Suppressor macrophage treated with lipopolysaccharide for 4 hours (primary cell): ENCODE measurements around the gene CLCN7.

Source experiments
- DNase-seq: peaks from one replicate; pipeline ENCODE4 v3.0.0-alpha.2; 2020

Gene CLCN7

GRCh38 chr16:1502092-1503004 lies 27.5 kb upstream of the CLCN7 start:
- no peak for DNase-seq

- DNase-seq = no peak
Observed at GRCh38 chr16:1501630-1502029, 26.8 kb upstream of the CLCN7 start.

GRCh38 chr16:1500465-1501150 lies 25.8 kb upstream of the CLCN7 start:
- DNase-seq = no peak

GRCh38 chr16:1499756-1500464 lies 25.1 kb upstream of the CLCN7 start:
- no peak for DNase-seq

- DNase-seq = no peak
Observed at GRCh38 chr16:1498899-1499676, 24.3 kb upstream of the CLCN7 start.

GRCh38 chr16:1497014-1497598 lies 22.3 kb upstream of the CLCN7 start:
- no peak for DNase-seq

- DNase-seq = no peak
Observed at GRCh38 chr16:1496464-1496863, 21.6 kb upstream of the CLCN7 start.

GRCh38 chr16:1495889-1496262 lies 21.0 kb upstream of the CLCN7 start:
- no peak for DNase-seq

- DNase-seq = no peak
Observed at GRCh38 chr16:1495211-1495888, 20.5 kb upstream of the CLCN7 start.

- DNase-seq = no peak
Observed at GRCh38 chr16:1494711-1495110, 19.9 kb upstream of the CLCN7 start.

- DNase-seq = no peak
Observed at GRCh38 chr16:1494129-1494640, 19.4 kb upstream of the CLCN7 start.

GRCh38 chr16:1493746-1494094 lies 18.9 kb upstream of the CLCN7 start:
- peak; percentile 25 for DNase-seq

- peak; percentile 95 for DNase-seq
Observed at GRCh38 chr16:1492923-1493745, 18.3 kb upstream of the CLCN7 start, which contains the start of gene TELO2. Gene TELO2 (plus strand): TSS chr16:1493360. CDS start chr16:1494282, 922 bp downstream.

- DNase-seq = no peak
Observed at GRCh38 chr16:1492082-1492922, 17.5 kb upstream of the CLCN7 start.

- DNase-seq = no peak
Observed at GRCh38 chr16:1491327-1491726, 16.5 kb upstream of the CLCN7 start.

GRCh38 chr16:1489077-1489476 lies 14.2 kb upstream of the CLCN7 start:
- no peak for DNase-seq

GRCh38 chr16:1488619-1489018 lies 13.8 kb upstream of the CLCN7 start, which contains the start of gene PTX4:
Gene PTX4 (minus strand): TSS chr16:1488944. CDS start chr16:1488909, 35 bp downstream.
- no peak for DNase-seq

GRCh38 chr16:1488054-1488601 lies 13.3 kb upstream of the CLCN7 start:
- DNase-seq = no peak

- no peak for DNase-seq
Observed at GRCh38 chr16:1487395-1488053, 12.7 kb upstream of the CLCN7 start.
